ENCODE results near the gene NRDE2. TPM values are rescaled to one million over a fixed set of nuclear protein-coding genes. Genes with fewer than 3 reads are reported as not detected.
"Not testable (repeated sequence)": the region's sequence is repeated elsewhere in the genome, so short reads cannot be mapped to it uniquely, and the experiment has no call there.

Gene NRDE2
- polyA plus RNA-seq, 1 experiment = 8.8 TPM

DNA sequence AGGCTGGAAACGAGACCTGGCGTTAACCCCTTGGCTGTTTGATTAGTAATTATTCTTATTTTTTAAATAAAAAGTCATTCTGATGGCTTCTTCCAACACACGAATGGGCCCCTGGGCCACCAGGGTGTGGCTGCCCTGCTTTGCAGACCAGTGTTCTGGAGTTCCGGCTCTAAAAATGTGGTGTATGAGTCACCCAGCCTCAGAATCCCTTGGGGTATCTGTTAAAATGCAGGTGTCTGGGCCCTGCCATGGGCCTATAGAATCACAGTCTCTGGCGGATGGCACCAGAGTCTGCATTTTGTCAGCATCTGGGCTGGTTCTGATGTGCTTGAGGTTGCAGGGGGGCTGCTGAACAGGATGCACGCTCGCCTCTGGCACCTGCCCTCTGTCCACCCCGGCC is 77.9 kb downstream of the NRDE2 start:
- TF ChIP-seq, protein P1, sequence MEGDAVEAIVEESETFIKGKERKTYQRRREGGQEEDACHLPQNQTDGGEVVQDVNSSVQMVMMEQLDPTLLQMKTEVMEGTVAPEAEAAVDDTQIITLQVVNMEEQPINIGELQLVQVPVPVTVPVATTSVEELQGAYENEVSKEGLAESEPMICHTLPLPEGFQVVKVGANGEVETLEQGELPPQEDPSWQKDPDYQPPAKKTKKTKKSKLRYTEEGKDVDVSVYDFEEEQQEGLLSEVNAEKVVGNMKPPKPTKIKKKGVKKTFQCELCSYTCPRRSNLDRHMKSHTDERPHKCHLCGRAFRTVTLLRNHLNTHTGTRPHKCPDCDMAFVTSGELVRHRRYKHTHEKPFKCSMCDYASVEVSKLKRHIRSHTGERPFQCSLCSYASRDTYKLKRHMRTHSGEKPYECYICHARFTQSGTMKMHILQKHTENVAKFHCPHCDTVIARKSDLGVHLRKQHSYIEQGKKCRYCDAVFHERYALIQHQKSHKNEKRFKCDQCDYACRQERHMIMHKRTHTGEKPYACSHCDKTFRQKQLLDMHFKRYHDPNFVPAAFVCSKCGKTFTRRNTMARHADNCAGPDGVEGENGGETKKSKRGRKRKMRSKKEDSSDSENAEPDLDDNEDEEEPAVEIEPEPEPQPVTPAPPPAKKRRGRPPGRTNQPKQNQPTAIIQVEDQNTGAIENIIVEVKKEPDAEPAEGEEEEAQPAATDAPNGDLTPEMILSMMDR (IDR thresholded peaks at IDR 0.05; ENCODE audit: insufficient read depth, low read depth, low read length) = no peak
- no peaks in the 10 kb centered on the region for H3K36me3 ChIP-seq (ENCODE audit: control insufficient read depth, insufficient read depth, low read length)
- no peak for DNase-seq (ENCODE audit: low read depth)
- no peaks in the 10 kb centered on the region for H3K27me3 ChIP-seq (ENCODE audit: control insufficient read depth, insufficient read depth, low read length)
- POLR2A ChIA-PET = no interaction called here
- CTCF ChIA-PET = interaction anchor here (1.1 kb wide), 1 partner anchor 18 kb away, joined by 3 read pairs; no protein-coding TSS in a partner anchor
- H3K4me3 ChIP-seq (ENCODE audit: low read depth, low read length) = no peak overlapping the region

DNA sequence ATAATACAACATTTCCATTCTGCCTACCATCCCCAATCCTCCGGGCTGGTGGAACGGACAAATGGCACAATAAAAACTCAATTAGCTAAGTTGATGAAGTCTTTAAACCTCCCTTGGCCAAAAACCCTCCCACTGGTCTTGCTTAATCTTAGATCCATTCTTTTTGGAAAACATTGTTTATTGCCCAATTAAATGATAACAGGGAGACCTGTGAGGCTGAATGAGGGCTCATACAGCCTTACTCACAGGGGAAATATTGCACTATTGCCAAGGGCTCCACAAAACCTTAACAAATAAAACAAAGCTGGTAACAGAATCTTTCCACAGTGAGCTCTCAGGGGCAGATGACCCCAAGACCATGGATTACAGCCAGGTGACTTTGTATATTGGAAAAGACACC is 83.1 kb downstream of the NRDE2 start:
- ChIA-PET CTCF (no interaction called here), POLR2A (no interaction called here)
- TF ChIP-seq, protein P1 (IDR thresholded peaks at IDR 0.05; ENCODE audit: insufficient read depth, low read depth, low read length) = no peak

DNA sequence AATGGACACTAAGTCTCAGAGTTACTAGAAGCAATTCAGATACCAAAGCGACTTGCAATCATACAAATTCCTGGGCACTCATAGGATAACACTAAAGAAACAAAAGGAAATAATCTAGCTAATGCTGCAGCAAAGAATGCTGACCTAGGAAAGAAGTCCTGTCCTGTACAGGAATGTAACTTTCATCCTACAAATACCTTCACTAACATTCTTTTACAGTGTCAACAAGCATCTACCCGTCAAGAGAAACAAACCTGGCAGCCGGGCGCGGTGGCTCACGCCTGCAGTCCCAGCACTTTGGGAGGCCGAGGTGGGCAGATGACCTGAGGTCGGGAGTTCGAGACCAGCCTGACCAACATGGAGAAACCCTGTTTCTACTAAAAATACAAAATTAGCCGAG is 84.3 kb downstream of the NRDE2 start:
- H3K27me3 ChIP-seq (ENCODE audit: control insufficient read depth, insufficient read depth, low read length); H3K36me3 ChIP-seq (ENCODE audit: control insufficient read depth, insufficient read depth, low read length); DNase-seq (ENCODE audit: low read depth); H3K4me3 ChIP-seq (ENCODE audit: low read depth, low read length); POLR2A ChIA-PET: not testable (repeated sequence)
- CTCF ChIA-PET = interaction anchor here (1.4 kb wide), 1 partner anchor 10 kb away, joined by 3 read pairs; no protein-coding TSS in a partner anchor

More for the DNA sequence above, 83.1 kb downstream of the NRDE2 start:
- Histone ChIP-seq H3K4me3 (ENCODE audit: low read depth, low read length) (no peak overlapping the region), H3K36me3 (ENCODE audit: control insufficient read depth, insufficient read depth, low read length) (no peaks in the 10 kb centered on the region), H3K27me3 (ENCODE audit: control insufficient read depth, insufficient read depth, low read length) (no peaks in the 10 kb centered on the region)
- no peak for DNase-seq (ENCODE audit: low read depth)

DNA sequence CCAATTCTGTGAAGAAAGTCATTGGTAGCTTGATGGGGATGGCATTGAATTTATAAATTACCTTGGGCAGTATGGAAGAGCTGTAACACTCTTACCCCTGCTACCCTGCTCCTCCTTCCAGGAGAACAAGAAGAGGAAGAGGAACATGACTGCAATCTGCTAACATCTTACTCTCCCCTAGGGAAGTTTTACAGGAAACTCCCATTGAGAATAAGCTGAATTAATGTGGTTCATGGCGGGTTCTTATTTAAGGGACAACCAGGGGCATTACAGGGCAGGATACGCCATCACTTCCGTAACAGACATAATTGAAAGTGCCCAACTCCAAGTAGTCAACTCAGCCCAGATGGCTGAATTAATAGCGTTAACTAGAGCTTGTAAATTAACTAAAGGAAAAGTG is 84.8 kb downstream of the NRDE2 start:
- Histone ChIP-seq H3K36me3 (ENCODE audit: control insufficient read depth, insufficient read depth, low read length) (no peaks in the 10 kb centered on the region), H3K4me3 (ENCODE audit: low read depth, low read length) (no peak overlapping the region), H3K27me3 (ENCODE audit: control insufficient read depth, insufficient read depth, low read length) (no peaks in the 10 kb centered on the region)
- TF ChIP-seq, protein P1 (IDR thresholded peaks at IDR 0.05; ENCODE audit: insufficient read depth, low read depth, low read length) = no peak
- ChIA-PET POLR2A (no interaction called here), CTCF (interaction anchor here (1.4 kb wide), 1 partner anchor 10 kb away, joined by 3 read pairs; no protein-coding TSS in a partner anchor)
- DNase-seq (ENCODE audit: low read depth) = no peak

DNA sequence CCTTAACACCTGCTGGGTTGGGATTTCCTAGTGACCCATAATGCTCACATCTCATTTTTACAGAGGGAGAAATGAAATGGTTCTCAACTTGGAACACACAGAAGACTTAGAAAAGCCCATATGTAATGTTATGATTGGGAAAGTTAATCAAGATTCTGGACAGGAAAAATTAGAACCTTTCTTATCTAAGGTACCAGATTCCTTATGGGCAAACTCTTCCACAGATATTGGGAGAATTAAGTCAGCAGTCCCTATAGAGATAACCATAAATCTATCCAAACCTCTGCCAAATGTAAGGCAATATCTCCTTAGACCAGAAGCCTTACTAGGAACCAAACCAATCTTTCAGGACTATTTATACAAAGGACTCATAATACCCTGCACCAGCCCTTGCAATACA is 89.3 kb downstream of the NRDE2 start:
- ChIA-PET CTCF (interaction anchor here (1.0 kb wide), 1 partner anchor 14 kb away, joined by 3 read pairs; the partner anchor contains the start of gene PSMC1), POLR2A (no interaction called here)
- H3K36me3 ChIP-seq (ENCODE audit: control insufficient read depth, insufficient read depth, low read length) = no peaks in the 10 kb centered on the region
- DNase-seq (ENCODE audit: low read depth) = no peak
- TF ChIP-seq, protein P1 (IDR thresholded peaks at IDR 0.05; ENCODE audit: insufficient read depth, low read depth, low read length) = no peak
- no peaks in the 10 kb centered on the region for H3K27me3 ChIP-seq (ENCODE audit: control insufficient read depth, insufficient read depth, low read length)
- no peak overlapping the region for H3K4me3 ChIP-seq (ENCODE audit: low read depth, low read length)

DNA sequence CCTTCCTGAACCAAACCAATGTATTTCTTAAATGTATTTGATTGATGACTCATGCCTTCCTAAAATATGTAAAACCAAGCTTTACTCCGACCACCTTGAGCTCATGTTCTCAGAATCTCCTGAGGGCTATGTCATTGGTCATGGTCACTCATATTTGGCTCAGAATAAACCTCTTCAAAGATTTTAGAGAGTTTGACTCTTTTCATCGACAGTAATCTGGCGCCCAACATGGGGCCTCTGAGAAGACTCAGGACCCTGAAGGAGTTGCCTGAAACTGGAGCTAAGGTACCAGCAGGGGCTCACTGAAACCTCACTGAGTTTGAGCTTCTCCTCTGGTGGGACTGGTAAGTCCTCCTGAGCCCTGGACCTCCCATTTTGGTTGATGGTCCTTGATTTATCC is 92.6 kb downstream of the NRDE2 start:
- TF ChIP-seq, protein P1 (IDR thresholded peaks at IDR 0.05; ENCODE audit: insufficient read depth, low read depth, low read length) = no peak
- H3K4me3 ChIP-seq (ENCODE audit: low read depth, low read length) = no peak overlapping the region
- H3K36me3 ChIP-seq (ENCODE audit: control insufficient read depth, insufficient read depth, low read length) = no peaks in the 10 kb centered on the region
- DNase-seq (ENCODE audit: low read depth) = no peak
- CTCF ChIA-PET = interaction anchor here (13.2 kb wide), 1 partner anchor 268 kb away, joined by 156 read pairs; no protein-coding TSS in a partner anchor
- POLR2A ChIA-PET = no interaction called here
- no peaks in the 10 kb centered on the region for H3K27me3 ChIP-seq (ENCODE audit: control insufficient read depth, insufficient read depth, low read length)

Measured in BJ (cell line).